Measurements from ENCODE around the gene CNIH2.

DNA sequence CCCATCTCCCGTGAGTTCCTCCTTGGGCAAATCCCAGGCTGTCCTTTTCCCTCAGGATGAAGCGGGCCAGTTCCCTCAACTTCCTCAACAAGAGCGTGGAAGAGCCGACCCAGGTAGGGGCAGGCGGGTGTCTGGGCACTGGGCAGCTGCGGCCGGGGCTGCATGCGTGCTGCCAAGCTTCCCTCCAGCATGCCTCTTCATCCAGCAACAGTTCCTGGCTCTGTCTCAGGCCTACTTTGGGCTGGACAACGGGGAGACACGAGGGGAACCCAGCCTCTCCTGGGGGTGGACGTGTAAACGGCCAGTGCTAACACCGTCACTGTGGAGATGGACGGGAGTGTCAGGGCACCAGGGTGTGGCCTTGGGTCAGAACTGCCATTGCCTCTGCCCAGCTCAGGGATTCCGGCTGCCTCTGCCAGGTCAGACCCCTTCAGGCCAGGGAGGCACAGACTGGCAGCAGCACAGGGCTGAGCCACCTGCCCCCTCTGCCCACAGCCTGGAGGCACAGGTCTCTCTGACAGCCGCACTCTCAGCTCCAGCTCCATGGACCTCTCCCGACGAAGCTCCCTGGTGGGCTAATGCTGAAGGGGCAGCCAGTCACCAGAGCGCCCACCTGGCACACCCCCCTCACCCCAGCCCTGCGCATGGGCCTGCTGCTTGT lies 11.5 kb upstream of the CNIH2 start:
- TF ChIP-seq TCF7L2 (IDR thresholded peaks at IDR 0.05; ENCODE audit: borderline replicate concordance, extremely low read depth, insufficient read depth, insufficient read length) (no peak), CEBPB (IDR thresholded peaks at IDR 0.05; ENCODE audit: low read depth) (no peak)

All from HCT116 (cell line).